HG02852 (cell line): ENCODE measurements around the gene FERMT3.

ENCODE experiments used
- ATAC-seq: cut with Tn5 transposase; IDR thresholded peaks from one replicate; pipeline ENCODE4 v1.9.1; 2021; ENCODE audit warnings: mild to moderate bottlenecking, moderate library complexity; ENCODE audit not compliant: unreplicated experiment

FERMT3 gene

GRCh38 chr11:64262271-64263002 lies 55.9 kb downstream of the FERMT3 start:
- ATAC-seq, result no peak

- no peak for ATAC-seq
These were observed 56.8 kb downstream of the FERMT3 start for GRCh38 chr11:64263021-64263946.

- ATAC-seq, result no peak
These were observed 57.4 kb downstream of the FERMT3 start for GRCh38 chr11:64263947-64264317.

- no peak for ATAC-seq
These were observed 57.9 kb downstream of the FERMT3 start for GRCh38 chr11:64264371-64264852.

- no peak for ATAC-seq
These were observed 58.9 kb downstream of the FERMT3 start for GRCh38 chr11:64265176-64266160.

- no peak for ATAC-seq
These were observed 59.8 kb downstream of the FERMT3 start for GRCh38 chr11:64266339-64266738.

GRCh38 chr11:64267207-64267945 lies 60.9 kb downstream of the FERMT3 start:
- ATAC-seq, result no peak

- no peak for ATAC-seq
These were observed 61.7 kb downstream of the FERMT3 start for GRCh38 chr11:64268025-64268892.

- ATAC-seq, result peak; percentile 8
These were observed 62.5 kb downstream of the FERMT3 start for GRCh38 chr11:64268893-64269539.

- peak; percentile 75 for ATAC-seq
These were observed 63.2 kb downstream of the FERMT3 start for GRCh38 chr11:64269540-64270220.
